Activated CD4-positive, alpha-beta T cell treated with anti-CD3 and anti-CD28 coated beads, Interleukin-2, amount 50 U/mL, for 4 hours (primary cell): ENCODE data around the gene MAFB.

ENCODE experiments used
- DNase-seq, 2 experiments: peaks; one replicate each; pipeline ENCODE4 v3.0.0-alpha.2; 2020

The MAFB gene

GRCh38 chr20:40654876-40655275 lies 34.2 kb downstream of the MAFB start:
- DNase-seq, result no peak

DNA sequence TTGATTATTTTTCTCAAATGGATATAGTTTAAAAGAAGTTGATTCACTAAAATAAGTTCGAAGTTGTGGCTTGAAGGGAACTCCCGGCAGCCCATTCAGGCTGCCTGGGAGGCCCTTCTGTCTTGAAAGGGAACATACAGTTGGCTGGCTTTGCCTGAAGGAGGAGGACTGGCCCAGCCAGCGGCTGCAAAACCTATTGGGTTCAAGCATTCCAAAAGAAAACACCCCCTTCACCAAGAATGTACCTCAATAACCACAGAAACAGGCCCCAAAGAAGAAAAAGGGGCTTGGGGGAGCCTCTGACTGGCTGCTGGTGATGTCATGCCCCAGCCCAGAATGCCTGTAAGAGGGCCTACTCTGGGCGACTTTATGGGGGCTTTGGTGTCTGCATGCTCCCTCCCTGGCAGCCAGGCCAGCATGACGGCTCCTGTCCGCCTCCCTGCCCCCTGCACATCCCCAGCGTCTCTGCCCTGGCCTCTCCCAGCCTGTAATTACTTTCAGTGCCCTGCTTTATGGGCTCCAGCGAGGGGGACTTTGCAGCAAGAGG lies 36.5 kb downstream of the MAFB start:
- DNase-seq, result no peak

DNA sequence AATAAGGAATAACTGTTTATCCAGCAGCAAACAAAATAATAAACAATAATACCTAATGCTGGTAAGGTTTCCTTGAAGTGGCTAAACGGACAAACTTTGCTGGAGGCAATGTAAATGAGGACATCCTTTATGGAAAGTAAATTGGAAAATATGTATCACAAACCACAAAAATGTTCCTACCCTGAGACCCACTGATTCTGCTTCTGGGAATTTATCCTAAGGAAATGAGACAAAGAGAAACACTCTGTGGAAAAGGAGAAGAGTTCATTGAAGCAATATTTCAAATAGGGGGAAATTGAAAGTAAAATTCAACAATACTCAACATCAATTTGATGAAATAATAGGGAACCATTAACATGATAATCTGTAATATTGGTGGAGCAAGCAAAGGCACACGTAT lies 37.9 kb downstream of the MAFB start:
- DNase-seq, result no peak

GRCh38 chr20:40650707-40651106 lies 38.3 kb downstream of the MAFB start:
- no peak for DNase-seq

- no peak for DNase-seq
Measured at GRCh38 chr20:40648210-40649072, 40.6 kb downstream of the MAFB start.

GRCh38 chr20:40646813-40647212 lies 42.2 kb downstream of the MAFB start:
- no peak for DNase-seq

- DNase-seq, result no peak
Measured at GRCh38 chr20:40646361-40646760, 42.7 kb downstream of the MAFB start.

GRCh38 chr20:40644863-40645262 lies 44.2 kb downstream of the MAFB start:
- DNase-seq, result no peak

- DNase-seq, result no peak
Measured at GRCh38 chr20:40643891-40644290, 45.1 kb downstream of the MAFB start.

- DNase-seq, result no peak
Measured at GRCh38 chr20:40641809-40642208, 47.2 kb downstream of the MAFB start.

- no peak for DNase-seq
Measured at GRCh38 chr20:40641202-40641601, 47.8 kb downstream of the MAFB start.

DNA sequence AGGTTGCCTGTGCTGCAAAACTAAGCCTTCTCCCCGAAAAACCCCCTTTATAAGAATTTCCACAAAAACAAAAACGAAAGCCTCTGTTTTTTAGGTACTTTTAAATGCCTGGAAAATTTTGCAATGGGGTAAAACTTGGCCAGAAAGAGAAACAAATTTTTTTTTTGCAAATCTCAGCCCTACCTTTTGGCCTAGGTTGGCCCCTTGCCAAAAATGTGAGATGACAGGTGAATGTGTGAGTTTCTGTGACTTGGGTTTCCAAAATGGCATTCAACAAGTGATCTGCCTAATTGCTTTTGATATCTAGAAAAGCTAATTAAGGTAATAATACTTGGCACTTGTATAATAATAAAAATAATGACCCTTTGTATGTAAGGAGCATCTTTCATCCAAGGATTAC lies 48.4 kb downstream of the MAFB start:
- no peak for DNase-seq

DNA sequence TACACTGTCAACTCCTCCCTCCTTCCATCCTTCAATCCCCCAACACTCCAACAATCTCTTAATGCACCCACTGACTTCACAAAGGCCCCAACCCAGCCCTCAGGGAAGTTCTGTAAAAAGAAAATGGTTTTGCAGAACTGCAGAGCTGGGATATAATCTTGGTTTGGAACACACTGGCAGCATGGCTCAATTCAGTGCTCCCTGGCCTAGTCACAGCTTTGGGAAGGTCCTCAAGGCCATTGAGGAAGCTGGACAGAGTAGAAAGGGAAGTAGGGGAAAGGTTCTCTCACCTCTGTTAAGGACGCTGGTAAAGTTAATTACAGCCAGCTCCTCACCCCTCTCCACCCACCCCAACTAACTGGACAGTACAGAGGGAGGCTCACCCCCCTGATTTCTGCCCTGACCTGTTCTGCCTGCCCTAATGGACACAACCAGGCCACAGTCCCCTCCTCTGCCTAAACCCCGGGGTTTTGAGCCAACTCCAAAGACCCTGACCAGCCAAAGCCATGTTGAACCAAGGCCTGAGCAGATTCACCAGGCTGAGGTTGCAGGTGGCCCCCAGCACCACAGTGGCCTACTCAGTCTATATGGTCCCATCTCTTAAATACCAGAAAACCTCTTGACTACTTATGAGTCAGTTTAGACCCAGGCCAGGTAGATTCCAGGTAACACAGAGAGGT lies 49.2 kb downstream of the MAFB start:
- no peak for DNase-seq

- DNase-seq, result no peak
Measured at GRCh38 chr20:40639132-40639531, 49.9 kb downstream of the MAFB start.

- DNase-seq, result no peak
Measured at GRCh38 chr20:40638414-40638813, 50.6 kb downstream of the MAFB start.

- no peak for DNase-seq
Measured at GRCh38 chr20:40637176-40637575, 51.9 kb downstream of the MAFB start.

DNA sequence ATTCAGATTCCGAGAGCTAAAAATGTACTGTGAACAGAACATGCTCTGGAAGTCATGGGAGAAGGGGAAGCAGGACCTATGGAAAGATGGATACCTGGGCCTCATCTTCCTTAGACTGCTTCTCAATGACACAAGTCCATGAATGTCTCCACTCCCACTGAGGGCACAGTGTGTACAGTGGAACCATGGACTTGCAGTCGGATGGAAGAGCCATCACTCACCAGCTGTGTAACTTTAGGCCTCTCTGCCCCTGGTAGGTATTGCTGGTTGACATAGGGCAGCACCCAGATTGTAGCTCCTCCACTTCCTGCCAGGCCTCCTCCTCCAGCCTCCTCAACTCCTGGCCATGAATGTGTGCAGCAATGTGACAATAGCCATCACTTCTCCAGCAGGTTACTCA lies 52.5 kb downstream of the MAFB start:
- no peak for DNase-seq

DNA sequence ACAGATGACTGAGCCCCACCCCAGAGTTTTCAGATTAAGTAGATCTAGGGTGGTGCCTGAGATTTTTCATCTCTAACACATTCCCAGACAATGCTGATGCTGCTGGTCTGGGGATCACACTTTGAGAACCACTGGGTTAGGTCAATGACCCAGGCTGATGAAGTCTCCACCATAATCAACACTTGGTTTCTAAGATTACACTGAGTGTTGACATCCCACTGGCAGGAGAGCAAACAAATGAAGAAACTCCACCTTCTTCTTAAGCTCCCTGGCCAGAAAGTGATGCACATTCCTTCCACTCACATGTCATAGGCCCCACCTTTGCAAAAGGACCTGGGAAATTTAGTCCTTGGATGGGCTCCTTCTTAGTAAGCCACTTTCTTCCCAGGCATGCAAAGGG lies 53.1 kb downstream of the MAFB start:
- no peak for DNase-seq
